IMR-90 (cell line): ENCODE results near the gene CDK10.
"Not testable (repeated sequence)": the region's sequence is repeated elsewhere in the genome, so short reads cannot be mapped to it uniquely, and the experiment has no call there.

ENCODE experiments used
- BHLHE40 ChIP-seq: fragments of 150-350 bp; IDR thresholded peaks from 2 replicates; pipeline ENCODE4 v1.6.1; 2016; ENCODE audit warnings: mild to moderate bottlenecking, low read depth, low read length
- CEBPB ChIP-seq: IDR thresholded peaks from 2 replicates; pipeline ENCODE4 v1.6.1; 2012; ENCODE audit warnings: low read depth, low read length, improper control_type of control experiment
- MAFK ChIP-seq: IDR thresholded peaks from 2 replicates; pipeline ENCODE4 v1.6.1; 2012; ENCODE audit warnings: low read depth, low read length, improper control_type of control experiment
- MAZ ChIP-seq: IDR thresholded peaks from 2 replicates; pipeline ENCODE4 v1.6.1; 2012; ENCODE audit warnings: low read depth, mild to moderate bottlenecking, low read length, improper control_type of control experiment, moderate library complexity, borderline replicate concordance
- MXI1 ChIP-seq: IDR thresholded peaks from 2 replicates; pipeline ENCODE4 v1.6.1; 2012; ENCODE audit warnings: low read depth, mild to moderate bottlenecking, low read length, moderate library complexity, borderline replicate concordance
- NFE2L2 ChIP-seq: fragments of 150-350 bp; IDR thresholded peaks from 2 replicates; pipeline ENCODE4 v1.6.1; 2016; ENCODE audit warnings: low read depth, mild to moderate bottlenecking, low read length
- POLR2A ChIP-seq: IDR thresholded peaks from 2 replicates; pipeline ENCODE4 v1.6.1; 2012; ENCODE audit warnings: mild to moderate bottlenecking, low read depth, low read length
- RAD21 ChIP-seq: IDR thresholded peaks from 2 replicates; pipeline ENCODE4 v1.6.1; 2012; ENCODE audit warnings: low read length, improper control_type of control experiment
- RCOR1 ChIP-seq: IDR thresholded peaks from 2 replicates; pipeline ENCODE4 v1.6.1; 2012; ENCODE audit warnings: mild to moderate bottlenecking, low read length, improper control_type of control experiment; ENCODE audit not compliant: insufficient replicate concordance
- SMC3 ChIP-seq: fragments of 150-350 bp; IDR thresholded peaks from 2 replicates; pipeline ENCODE4 v1.6.1; 2016; ENCODE audit warnings: low read depth, mild to moderate bottlenecking, antibody characterized with exemption, low read length, moderate library complexity
- TF ChIP-seq, protein P1 (sequence below): conservative IDR thresholded peaks from 2 replicates; pipeline ENCODE4 v1.5.1; 2012; ENCODE audit warnings: mild to moderate bottlenecking, low read depth, low read length, improper control_type of control experiment
- TF ChIP-seq, protein P2 (sequence below): fragments of 150-350 bp; IDR thresholded peaks from 2 replicates; pipeline ENCODE4 v1.6.1; 2017; ENCODE audit warnings: mild to moderate bottlenecking, antibody characterized with exemption, low read length, low read depth

DNA sequence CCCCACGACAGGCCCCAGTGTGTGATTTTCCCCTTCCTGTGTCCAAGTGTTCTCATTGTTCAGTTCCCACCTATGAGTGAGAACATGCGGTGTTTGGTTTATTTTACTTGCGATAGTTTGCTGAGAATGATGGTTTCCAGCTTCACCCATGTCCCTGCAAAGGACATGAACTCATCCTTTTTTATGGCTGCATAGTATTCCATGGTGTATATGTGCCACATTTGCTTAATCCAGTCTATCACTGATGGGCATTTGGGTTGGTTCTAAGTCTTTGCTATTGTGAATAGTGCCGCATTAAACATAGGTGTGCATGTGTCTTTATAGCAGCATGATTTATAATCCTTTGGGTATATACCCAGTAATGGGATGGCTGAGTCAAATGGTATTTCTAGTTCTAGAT lies 14.9 kb upstream of the CDK10 start:
- not testable (repeated sequence) for TF ChIP-seq MXI1, POLR2A, RCOR1, RAD21, MAZ, MAFK, NFE2L2, SMC3, CEBPB, BHLHE40
- TF ChIP-seq, protein P1, sequence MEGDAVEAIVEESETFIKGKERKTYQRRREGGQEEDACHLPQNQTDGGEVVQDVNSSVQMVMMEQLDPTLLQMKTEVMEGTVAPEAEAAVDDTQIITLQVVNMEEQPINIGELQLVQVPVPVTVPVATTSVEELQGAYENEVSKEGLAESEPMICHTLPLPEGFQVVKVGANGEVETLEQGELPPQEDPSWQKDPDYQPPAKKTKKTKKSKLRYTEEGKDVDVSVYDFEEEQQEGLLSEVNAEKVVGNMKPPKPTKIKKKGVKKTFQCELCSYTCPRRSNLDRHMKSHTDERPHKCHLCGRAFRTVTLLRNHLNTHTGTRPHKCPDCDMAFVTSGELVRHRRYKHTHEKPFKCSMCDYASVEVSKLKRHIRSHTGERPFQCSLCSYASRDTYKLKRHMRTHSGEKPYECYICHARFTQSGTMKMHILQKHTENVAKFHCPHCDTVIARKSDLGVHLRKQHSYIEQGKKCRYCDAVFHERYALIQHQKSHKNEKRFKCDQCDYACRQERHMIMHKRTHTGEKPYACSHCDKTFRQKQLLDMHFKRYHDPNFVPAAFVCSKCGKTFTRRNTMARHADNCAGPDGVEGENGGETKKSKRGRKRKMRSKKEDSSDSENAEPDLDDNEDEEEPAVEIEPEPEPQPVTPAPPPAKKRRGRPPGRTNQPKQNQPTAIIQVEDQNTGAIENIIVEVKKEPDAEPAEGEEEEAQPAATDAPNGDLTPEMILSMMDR = not testable (repeated sequence)
- TF ChIP-seq, protein P2, sequence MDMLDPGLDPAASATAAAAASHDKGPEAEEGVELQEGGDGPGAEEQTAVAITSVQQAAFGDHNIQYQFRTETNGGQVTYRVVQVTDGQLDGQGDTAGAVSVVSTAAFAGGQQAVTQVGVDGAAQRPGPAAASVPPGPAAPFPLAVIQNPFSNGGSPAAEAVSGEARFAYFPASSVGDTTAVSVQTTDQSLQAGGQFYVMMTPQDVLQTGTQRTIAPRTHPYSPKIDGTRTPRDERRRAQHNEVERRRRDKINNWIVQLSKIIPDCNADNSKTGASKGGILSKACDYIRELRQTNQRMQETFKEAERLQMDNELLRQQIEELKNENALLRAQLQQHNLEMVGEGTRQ = not testable (repeated sequence)
